Measurements from ENCODE around the gene ZFYVE28.
A peak's percentile ranks its signal among the peaks of the same experiment; 100 is the strongest.

Gene ZFYVE28

GRCh38 chr4:2292646-2293108, 125.8 kb downstream of the ZFYVE28 start:
- no peak for DNase-seq (ENCODE audit: low spot score)
- TF ChIP-seq CTCF (IDR thresholded peaks at IDR 0.05): no peak
- Histone ChIP-seq H3K27ac (no peak overlapping the region), H3K4me3 (no peak overlapping the region)

- H3K27ac ChIP-seq: no peak overlapping the region
These were observed 126.5 kb downstream of the ZFYVE28 start for GRCh38 chr4:2291705-2292645.

DNA sequence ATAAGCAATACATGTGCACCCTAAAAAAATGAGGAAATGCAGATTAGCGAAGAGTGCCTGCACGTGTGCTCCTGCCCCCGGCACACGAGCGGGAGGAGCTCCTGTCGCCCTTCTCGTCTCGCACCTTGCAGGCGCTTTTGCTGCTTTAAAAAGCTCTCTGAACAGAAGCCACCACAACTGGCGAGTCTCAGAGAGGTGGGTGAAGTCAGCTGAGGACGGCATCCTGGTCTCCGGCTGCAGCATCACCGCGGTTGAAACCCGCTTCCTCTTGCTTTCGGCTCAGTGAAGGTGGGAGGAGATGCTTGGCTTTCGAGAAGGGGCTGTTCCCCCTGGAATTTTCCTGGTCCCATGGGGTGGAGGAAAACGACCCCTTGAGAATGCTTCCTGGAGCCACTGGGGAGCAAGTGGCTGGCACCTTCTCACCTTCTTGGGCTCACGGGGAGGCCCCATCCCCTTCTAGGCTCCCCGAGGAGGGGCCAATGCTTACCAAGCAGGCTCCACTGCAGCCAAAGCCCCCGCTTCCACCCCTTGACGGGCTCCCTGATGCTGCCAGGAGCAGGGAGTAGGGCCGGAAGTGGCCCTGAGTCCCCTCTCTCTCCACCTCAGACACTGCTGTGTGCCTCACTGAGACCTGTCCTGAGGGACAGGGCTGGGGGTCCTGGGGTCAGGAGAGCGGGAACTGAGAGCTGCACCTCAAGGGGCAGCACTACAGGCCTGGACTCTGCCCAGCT, 127.3 kb downstream of the ZFYVE28 start:
- H3K27ac ChIP-seq: no peak overlapping the region
- no peak for DNase-seq (ENCODE audit: low spot score)
- H3K4me3 ChIP-seq: no peak overlapping the region
- no peak for TF ChIP-seq CTCF (IDR thresholded peaks at IDR 0.05)

More at GRCh38 chr4:2291705-2292645, 126.5 kb downstream of the ZFYVE28 start:
- no peak for TF ChIP-seq CTCF (IDR thresholded peaks at IDR 0.05)
- peak; percentile 60 for DNase-seq (ENCODE audit: low spot score)
- H3K4me3 ChIP-seq: no peak overlapping the region

- DNase-seq (ENCODE audit: low spot score): no peak
- H3K27ac ChIP-seq: no peak overlapping the region
- TF ChIP-seq CTCF (IDR thresholded peaks at IDR 0.05): no peak
- no peak overlapping the region for H3K4me3 ChIP-seq
These were observed 128.0 kb downstream of the ZFYVE28 start for GRCh38 chr4:2290488-2290887.

DNA sequence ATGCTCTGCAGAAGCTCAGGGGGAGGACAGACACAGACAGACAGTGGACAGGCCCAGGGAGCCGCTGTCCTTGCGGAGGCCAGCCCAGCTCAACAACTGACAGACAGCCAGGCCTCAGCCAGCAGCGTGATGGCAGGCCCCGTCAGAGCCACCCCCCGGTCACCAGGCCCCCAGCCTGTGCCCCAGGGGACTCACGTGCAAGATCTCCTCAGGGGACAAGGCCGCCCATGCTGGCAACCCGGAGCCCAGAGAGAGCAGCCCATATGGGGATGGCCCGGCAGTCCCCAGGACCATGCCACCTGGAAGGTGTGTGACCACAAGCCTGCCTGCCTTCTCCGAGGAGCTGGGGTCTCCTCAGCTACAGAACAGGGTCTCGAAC, 128.5 kb downstream of the ZFYVE28 start:
- TF ChIP-seq CTCF (IDR thresholded peaks at IDR 0.05): no peak
- DNase-seq (ENCODE audit: low spot score): no peak
- Histone ChIP-seq H3K4me3 (no peak overlapping the region), H3K27ac (no peak overlapping the region)

GRCh38 chr4:2289311-2289954, 129.0 kb downstream of the ZFYVE28 start:
- H3K4me3 ChIP-seq: no peak overlapping the region
- no peak overlapping the region for H3K27ac ChIP-seq
- TF ChIP-seq CTCF (IDR thresholded peaks at IDR 0.05): no peak
- DNase-seq (ENCODE audit: low spot score): no peak

Data from coronary artery (tissue), 2 donors.